PFSK-1 (cell line): Measurements from ENCODE around the gene GPRIN3.

Experiments used
- FOXP2 ChIP-seq: optimal IDR thresholded peaks from 2 replicates; pipeline ENCODE3; 2011; ENCODE audit warnings: borderline replicate concordance, control low read depth, inconsistent platforms; ENCODE audit not compliant: insufficient read depth; ENCODE audit errors: extremely low read length, extremely low read depth
- POLR2AphosphoS5 ChIP-seq: IDR thresholded peaks from 2 replicates; pipeline ENCODE4 v1.6.1; 2012; ENCODE audit warnings: low read depth, mild to moderate bottlenecking, control low read depth, low read length, moderate library complexity
- REST ChIP-seq, 2 experiments: IDR thresholded peaks; 2 replicates each; pipeline versions ENCODE4 v1.6.1 to v1.8.0; 2011 to 2012; ENCODE audit warnings: low read depth in 2 of 2, low read length in 2 of 2, control low read depth in 1 of 2, inconsistent platforms in 1 of 2, mild to moderate bottlenecking in 1 of 2, moderate library complexity in 1 of 2; ENCODE audit not compliant: insufficient read depth in 1 of 2
- SIN3A ChIP-seq: IDR thresholded peaks from 2 replicates; pipeline ENCODE4 v1.6.1; 2012; ENCODE audit warnings: mild to moderate bottlenecking, low read length, moderate library complexity, borderline replicate concordance; ENCODE audit not compliant: insufficient read depth
- TAF1 ChIP-seq: IDR thresholded peaks from 2 replicates; pipeline ENCODE4 v1.6.1; 2012; ENCODE audit warnings: low read length, control low read depth, borderline replicate concordance; ENCODE audit not compliant: insufficient read depth

- no peak for TF ChIP-seq TAF1
- no peak for TF ChIP-seq POLR2AphosphoS5
- no peak for TF ChIP-seq SIN3A
- TF ChIP-seq REST (IDR thresholded peaks at IDR 0.05; ENCODE audit: insufficient read depth in 1 of 2, low read depth in 2 of 2, low read length in 2 of 2) = no peak
- TF ChIP-seq FOXP2 = no peak
Observed at GRCh38 chr4:89259301-89260028, 48.1 kb downstream of the GPRIN3 start.
